H9 (cell line): Measurements from ENCODE around the gene LKAAEAR1. TPM values are rescaled to one million over a fixed set of nuclear protein-coding genes. Genes with fewer than 3 reads are reported as not detected.

Experiments used
- DNase-seq: peaks from one replicate; pipeline ENCODE4 v3.0.0-alpha.2; 2017
- H2AFZ ChIP-seq: one replicate; pipeline ENCODE4 v1.6.1; 2013; ENCODE audit warnings: mild to moderate bottlenecking, low read length, control low read depth, moderate library complexity
- H2AK5ac ChIP-seq: 2 replicates; pipeline ENCODE4 v1.6.1; 2013; ENCODE audit warnings: low read length, control low read depth, mixed read lengths; ENCODE audit not compliant: insufficient read length
- H2BK120ac ChIP-seq: one replicate; pipeline ENCODE4 v1.6.1; 2013; ENCODE audit warnings: low read depth, mild to moderate bottlenecking, low read length, control low read depth, inconsistent platforms; ENCODE audit not compliant: poor library complexity, severe bottlenecking
- H2BK12ac ChIP-seq: 2 replicates; pipeline ENCODE4 v1.6.1; 2013; ENCODE audit warnings: low read length, control low read depth, mixed read lengths, low read depth; ENCODE audit not compliant: insufficient read length
- H2BK15ac ChIP-seq: 2 replicates; pipeline ENCODE4 v1.6.1; 2013; ENCODE audit warnings: low read depth, low read length, control low read depth
- H2BK20ac ChIP-seq: one replicate; pipeline ENCODE4 v1.6.1; 2013; ENCODE audit warnings: low read depth, mild to moderate bottlenecking, low read length, control low read depth, inconsistent platforms; ENCODE audit not compliant: poor library complexity, severe bottlenecking
- H2BK5ac ChIP-seq: 2 replicates; pipeline ENCODE4 v1.6.1; 2013; ENCODE audit warnings: low read length, control low read depth, mixed read lengths; ENCODE audit not compliant: insufficient read length
- H3K14ac ChIP-seq: 2 replicates; pipeline ENCODE4 v1.6.1; 2013; ENCODE audit warnings: low read length, control low read depth; ENCODE audit not compliant: insufficient read depth
- H3K18ac ChIP-seq: 2 replicates; pipeline ENCODE4 v1.6.1; 2013; ENCODE audit warnings: low read depth, mild to moderate bottlenecking, mixed read lengths, low read length, control low read depth; ENCODE audit not compliant: insufficient read length
- H3K23ac ChIP-seq: 2 replicates; pipeline ENCODE4 v1.6.1; 2013; ENCODE audit warnings: low read length, control low read depth, mixed read lengths, low read depth; ENCODE audit not compliant: insufficient read length
- H3K23me2 ChIP-seq: 2 replicates; pipeline ENCODE4 v1.6.1; 2013; ENCODE audit warnings: low read depth, mild to moderate bottlenecking, mixed read lengths, low read length, control low read depth; ENCODE audit not compliant: insufficient read length, poor library complexity, severe bottlenecking
- H3K27ac ChIP-seq: 2 replicates; pipeline ENCODE4 v1.5.1; 2013; ENCODE audit warnings: low read length, control low read depth, mixed read lengths, low read depth; ENCODE audit not compliant: insufficient read length
- H3K27me3 ChIP-seq: 2 replicates; pipeline ENCODE4 v1.6.1; 2013; ENCODE audit warnings: low read length, control low read depth, inconsistent platforms; ENCODE audit not compliant: insufficient read depth
- H3K4ac ChIP-seq: 2 replicates; pipeline ENCODE4 v1.6.1; 2013; ENCODE audit warnings: low read depth, mild to moderate bottlenecking, control low read depth, inconsistent platforms, low read length, moderate library complexity
- H3K4me1 ChIP-seq: 2 replicates; pipeline ENCODE4 v1.6.1; 2013; ENCODE audit warnings: low read length, control low read depth, inconsistent platforms; ENCODE audit not compliant: insufficient read depth
- H3K4me2 ChIP-seq: 2 replicates; pipeline ENCODE4 v1.6.1; 2013; ENCODE audit warnings: low read length, control low read depth, mixed read lengths; ENCODE audit not compliant: insufficient read length, insufficient read depth
- H3K56ac ChIP-seq: 2 replicates; pipeline ENCODE4 v1.6.1; 2013; ENCODE audit warnings: low read depth, mild to moderate bottlenecking, mixed read lengths, low read length, control low read depth; ENCODE audit not compliant: insufficient read length
- H3K79me1 ChIP-seq: 2 replicates; pipeline ENCODE4 v1.6.1; 2013; ENCODE audit warnings: low read depth, mild to moderate bottlenecking, moderate library complexity, low read length, control low read depth, inconsistent platforms; ENCODE audit not compliant: insufficient read depth, poor library complexity, severe bottlenecking
- H3K79me2 ChIP-seq: 2 replicates; pipeline ENCODE4 v1.6.1; 2013; ENCODE audit warnings: low read length, control low read depth, inconsistent platforms; ENCODE audit not compliant: insufficient read depth
- H3K9ac ChIP-seq: 2 replicates; pipeline ENCODE4 v1.6.1; 2013; ENCODE audit warnings: low read length, control low read depth, mixed read lengths; ENCODE audit not compliant: insufficient read length; ENCODE audit errors: extremely low read depth
- H3K9me3 ChIP-seq: one replicate; pipeline ENCODE4 v1.6.1; 2013; ENCODE audit warnings: low read depth, low read length, inconsistent platforms; ENCODE audit not compliant: control insufficient read depth
- H3T11ph ChIP-seq: one replicate; pipeline ENCODE4 v1.6.1; 2013; ENCODE audit warnings: mild to moderate bottlenecking, low read length, control low read depth, inconsistent platforms
- H4K20me1 ChIP-seq: one replicate; pipeline ENCODE4 v1.6.1; 2013; ENCODE audit not compliant: control insufficient read depth, insufficient read length, insufficient read depth
- H4K5ac ChIP-seq: 2 replicates; pipeline ENCODE4 v1.6.1; 2013; ENCODE audit warnings: low read depth, mild to moderate bottlenecking, mixed read lengths, low read length, control low read depth; ENCODE audit not compliant: insufficient read length
- H4K8ac ChIP-seq: replicated peaks from 2 replicates; pipeline ENCODE4 v1.6.1; 2013; ENCODE audit warnings: low read length, control low read depth, mixed read lengths, low read depth; ENCODE audit not compliant: insufficient read length
- H4K91ac ChIP-seq: 2 replicates; pipeline ENCODE4 v1.6.1; 2013; ENCODE audit warnings: low read depth, mild to moderate bottlenecking, moderate library complexity, mixed read lengths, low read length, control low read depth; ENCODE audit not compliant: insufficient read length
- H3K27ac Mint-ChIP-seq, 3 experiments: 2 replicates in 2 of 3; 3 replicates in 1 of 3; pipeline ENCODE4 v1.8.0; 2020 to 2021; ENCODE audit warnings: mixed read lengths in 3 of 3, mild to moderate bottlenecking in 1 of 3, moderate library complexity in 1 of 3
- H3K27me3 Mint-ChIP-seq: 2 replicates; pipeline ENCODE4 v1.8.0; 2021; ENCODE audit warnings: low read depth, mild to moderate bottlenecking, moderate library complexity, mixed read lengths
- H3K36me3 Mint-ChIP-seq, 3 experiments: 2 replicates in 2 of 3; 3 replicates in 1 of 3; pipeline ENCODE4 v1.8.0; 2020 to 2021; ENCODE audit warnings: low read depth in 3 of 3, mixed read lengths in 3 of 3; ENCODE audit not compliant: insufficient read depth in 1 of 3
- H3K4me1 Mint-ChIP-seq, 2 experiments: 2 replicates each; pipeline ENCODE4 v1.8.0; 2020; ENCODE audit warnings: mixed read lengths in 2 of 2
- H3K4me3 Mint-ChIP-seq, 2 experiments: 2 replicates in 1 of 2; 3 replicates in 1 of 2; pipeline ENCODE4 v1.8.0; 2020 to 2021; ENCODE audit warnings: mild to moderate bottlenecking in 2 of 2, mixed read lengths in 2 of 2, moderate library complexity in 1 of 2
- H3K9me3 Mint-ChIP-seq, 2 experiments: 2 replicates in 1 of 2; 3 replicates in 1 of 2; pipeline ENCODE4 v1.8.0; 2020; ENCODE audit warnings: mild to moderate bottlenecking in 2 of 2, mixed read lengths in 2 of 2, moderate library complexity in 1 of 2
- WGBS: extraction: QIAGEN DNeasy Blood & Tissue Kit; methylation state at CpG from one replicate; pipeline ENCODE4 v1.1.7; 2013; ENCODE audit warnings: missing lambda C conversion rate, low lambda C conversion rate, mixed read lengths; ENCODE audit not compliant: insufficient read length; ENCODE audit errors: extremely low coverage; 5-methylcytosine and 5-hydroxymethylcytosine counted together
- total RNA-seq: library from RNA; stranded (reverse); gene quantifications from 2 replicates; pipeline ENCODE4 v1.2.1, GENCODE V29; 2021
- TF ChIP-seq, protein P1 (sequence below): fragments of 200-600 bp; sonication (generic); conservative IDR thresholded peaks from 3 replicates; pipeline ENCODE4 v1.8.0; 2021; ENCODE audit warnings: antibody characterized with exemption, mild to moderate bottlenecking

Gene LKAAEAR1
- total RNA-seq, 1 experiment from 2014 or later: 0.39 TPM

DNA sequence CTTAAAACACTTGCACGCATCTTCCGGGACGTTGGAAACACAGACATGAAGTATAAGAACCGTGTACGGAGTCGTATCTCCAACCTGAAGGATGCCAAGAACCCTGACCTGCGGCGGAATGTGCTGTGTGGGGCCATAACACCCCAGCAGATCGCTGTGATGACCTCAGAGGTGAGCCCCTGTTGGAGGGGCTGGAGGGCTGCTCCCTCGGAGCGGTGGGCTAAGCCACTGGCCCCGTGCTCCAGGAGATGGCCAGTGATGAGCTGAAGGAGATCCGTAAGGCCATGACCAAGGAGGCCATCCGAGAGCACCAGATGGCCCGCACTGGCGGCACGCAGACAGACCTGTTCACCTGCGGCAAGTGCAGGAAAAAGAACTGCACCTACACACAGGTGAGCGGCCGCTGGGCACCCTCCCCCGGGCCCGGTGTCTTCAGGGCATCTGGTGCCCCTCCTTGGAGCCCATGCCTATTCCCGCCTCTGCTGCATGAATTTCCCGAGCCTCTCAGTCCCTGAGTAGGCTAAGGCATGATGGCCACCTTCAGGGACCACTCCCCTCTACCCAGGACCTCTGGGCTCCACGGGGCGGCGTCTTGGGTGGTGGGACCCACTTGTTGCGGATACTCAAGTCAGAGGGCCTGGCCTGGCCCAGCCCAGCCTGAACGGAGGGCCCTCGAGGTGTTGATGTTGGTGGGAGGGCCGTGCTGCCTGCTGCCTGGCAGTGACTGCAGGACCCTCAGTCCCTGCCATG, 13.8 kb downstream of the LKAAEAR1 start:
- Histone ChIP-seq H3K27me3 (no peaks in the 10 kb centered on the region), H2BK5ac (no peak overlapping the region), H3K4me2 (no peak overlapping the region), H3K4ac (no peak overlapping the region), H4K91ac (no peak overlapping the region), H2BK20ac (no peak overlapping the region), H3K79me1 (no peaks in the 10 kb centered on the region), H2AFZ (no peak overlapping the region), H4K20me1 (no peaks in the 10 kb centered on the region), H3K4me1 (peaks cover 1% of the 10 kb centered on the region; the same call in 1 of the 2 replicates), H3K18ac (no peak overlapping the region), H3K9me3 (no peaks in the 10 kb centered on the region), H3K23me2 (no peaks in the 10 kb centered on the region), H3K9ac (no peak overlapping the region), H2BK120ac (no peak overlapping the region), H2AK5ac (no peak overlapping the region), H3K56ac (no peak overlapping the region), H3K23ac (no peak overlapping the region), H4K8ac (no peak overlapping the region), H4K5ac (no peak overlapping the region), H2BK12ac (no peak overlapping the region), H2BK15ac (no peak overlapping the region), H3K79me2 (no peaks in the 10 kb centered on the region), H3K27ac (no peak overlapping the region), H3T11ph (no peak overlapping the region), H3K14ac (no peak overlapping the region)
- Mint-ChIP-seq H3K36me3 (peaks cover 0 to 3% (median 0%) of the 10 kb centered on the region in 3 experiments; a peak in 4 of 7 replicates), H3K4me3 (no peak overlapping the region), H3K9me3 (no peaks in the 10 kb centered on the region), H3K4me1 (peaks cover 12 to 23% of the 10 kb centered on the region in 2 experiments), H3K27ac (no peak overlapping the region), H3K27me3 (peaks cover 1% of the 10 kb centered on the region)
- TF ChIP-seq, protein P1, sequence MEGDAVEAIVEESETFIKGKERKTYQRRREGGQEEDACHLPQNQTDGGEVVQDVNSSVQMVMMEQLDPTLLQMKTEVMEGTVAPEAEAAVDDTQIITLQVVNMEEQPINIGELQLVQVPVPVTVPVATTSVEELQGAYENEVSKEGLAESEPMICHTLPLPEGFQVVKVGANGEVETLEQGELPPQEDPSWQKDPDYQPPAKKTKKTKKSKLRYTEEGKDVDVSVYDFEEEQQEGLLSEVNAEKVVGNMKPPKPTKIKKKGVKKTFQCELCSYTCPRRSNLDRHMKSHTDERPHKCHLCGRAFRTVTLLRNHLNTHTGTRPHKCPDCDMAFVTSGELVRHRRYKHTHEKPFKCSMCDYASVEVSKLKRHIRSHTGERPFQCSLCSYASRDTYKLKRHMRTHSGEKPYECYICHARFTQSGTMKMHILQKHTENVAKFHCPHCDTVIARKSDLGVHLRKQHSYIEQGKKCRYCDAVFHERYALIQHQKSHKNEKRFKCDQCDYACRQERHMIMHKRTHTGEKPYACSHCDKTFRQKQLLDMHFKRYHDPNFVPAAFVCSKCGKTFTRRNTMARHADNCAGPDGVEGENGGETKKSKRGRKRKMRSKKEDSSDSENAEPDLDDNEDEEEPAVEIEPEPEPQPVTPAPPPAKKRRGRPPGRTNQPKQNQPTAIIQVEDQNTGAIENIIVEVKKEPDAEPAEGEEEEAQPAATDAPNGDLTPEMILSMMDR: no peak
- no CpG with 5 or more reads among the region's 31 CpGs for WGBS
- no peak for DNase-seq
